Ishikawa (cell line): ENCODE measurements around the gene MILR1.

Experiments
- CEBPB ChIP-seq: IDR thresholded peaks from 2 replicates; pipeline ENCODE4 v1.6.1; 2012
- CREB1 ChIP-seq: IDR thresholded peaks from 2 replicates; pipeline ENCODE4 v1.6.1; 2012; ENCODE audit warnings: low read depth
- EGR1 ChIP-seq: IDR thresholded peaks from 2 replicates; pipeline ENCODE4 v1.6.1; 2012
- EP300 ChIP-seq: IDR thresholded peaks from 2 replicates; pipeline ENCODE4 v1.6.1; 2012; ENCODE audit warnings: borderline replicate concordance
- FOXM1 ChIP-seq: IDR thresholded peaks from 2 replicates; pipeline ENCODE4 v1.6.1; 2012; ENCODE audit warnings: low read depth, borderline replicate concordance
- NFIC ChIP-seq: IDR thresholded peaks from 2 replicates; pipeline ENCODE4 v1.6.1; 2012
- RAD21 ChIP-seq: IDR thresholded peaks from 2 replicates; pipeline ENCODE4 v1.6.1; 2012; ENCODE audit warnings: low read depth
- REST ChIP-seq: IDR thresholded peaks from 2 replicates; pipeline ENCODE4 v1.6.1; 2012; ENCODE audit warnings: low read depth, mild to moderate bottlenecking
- TAF1 ChIP-seq: IDR thresholded peaks from 2 replicates; pipeline ENCODE4 v1.6.1; 2012; ENCODE audit warnings: low read depth, mild to moderate bottlenecking
- TCF12 ChIP-seq: IDR thresholded peaks from 2 replicates; pipeline ENCODE4 v1.6.1; 2012; ENCODE audit warnings: low read depth
- TEAD4 ChIP-seq: IDR thresholded peaks from 2 replicates; pipeline ENCODE4 v1.6.1; 2012
- YY1 ChIP-seq: IDR thresholded peaks from 2 replicates; pipeline ENCODE4 v1.6.1; 2012; ENCODE audit warnings: low read depth
- ZBTB7A ChIP-seq: IDR thresholded peaks from 2 replicates; pipeline ENCODE4 v1.6.1; 2012; ENCODE audit warnings: low read depth
- TF ChIP-seq, protein P1 (sequence below): IDR thresholded peaks from 2 replicates; pipeline ENCODE4 v1.6.1; 2012
- TF ChIP-seq, protein P2 (sequence below): IDR thresholded peaks from 2 replicates; pipeline ENCODE4 v1.6.1; 2012

The MILR1 gene

GRCh38 chr17:64442541-64442971 is 6.4 kb upstream of the MILR1 start:
- no peak for TF ChIP-seq TEAD4
- TF ChIP-seq, protein P1, sequence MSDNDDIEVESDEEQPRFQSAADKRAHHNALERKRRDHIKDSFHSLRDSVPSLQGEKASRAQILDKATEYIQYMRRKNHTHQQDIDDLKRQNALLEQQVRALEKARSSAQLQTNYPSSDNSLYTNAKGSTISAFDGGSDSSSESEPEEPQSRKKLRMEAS = no peak
- no peak for TF ChIP-seq FOXM1
- TF ChIP-seq ZBTB7A = no peak
- no peak for TF ChIP-seq EGR1
- TF ChIP-seq YY1 = no peak
- TF ChIP-seq REST = no peak
- no peak for TF ChIP-seq TCF12
- no peak for TF ChIP-seq EP300
- TF ChIP-seq CEBPB = no peak

DNA sequence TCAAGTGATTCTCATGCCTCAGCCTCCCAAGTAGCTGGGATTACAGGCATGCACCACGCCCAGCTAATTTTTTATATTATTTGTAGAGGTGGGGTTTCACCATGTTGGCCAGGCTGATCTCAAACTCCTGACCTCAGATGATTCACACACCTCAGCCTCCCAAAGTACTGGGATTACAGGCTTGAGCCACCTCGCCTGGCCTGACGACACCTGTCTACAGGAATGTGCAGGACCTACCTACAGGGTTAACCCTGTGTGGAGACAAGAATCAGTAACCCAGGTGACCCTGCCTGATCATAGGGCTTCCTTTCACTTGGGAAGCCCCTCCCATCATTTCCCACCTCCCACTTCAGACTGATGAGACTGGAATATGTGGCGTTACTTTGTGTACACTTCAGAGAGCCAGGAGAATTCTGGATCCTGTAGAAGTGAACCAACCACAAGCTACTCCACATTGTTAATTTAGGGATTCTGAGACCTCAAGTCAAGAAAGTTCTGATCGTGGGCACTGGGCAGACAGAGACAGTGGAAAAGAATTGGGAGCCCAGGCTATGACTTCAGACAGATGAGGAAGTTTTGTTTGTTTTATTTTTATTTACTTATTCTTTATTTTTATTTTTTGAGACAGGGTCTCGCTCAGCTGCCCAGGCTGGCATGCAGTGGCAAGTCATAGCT is 5.7 kb upstream of the MILR1 start:
- no peak for TF ChIP-seq EP300
- no peak for TF ChIP-seq EGR1
- no peak for TF ChIP-seq TCF12
- no peak for TF ChIP-seq TAF1
- no peak for TF ChIP-seq CREB1
- no peak for TF ChIP-seq REST
- TF ChIP-seq CEBPB = no peak
- TF ChIP-seq, protein P2, sequence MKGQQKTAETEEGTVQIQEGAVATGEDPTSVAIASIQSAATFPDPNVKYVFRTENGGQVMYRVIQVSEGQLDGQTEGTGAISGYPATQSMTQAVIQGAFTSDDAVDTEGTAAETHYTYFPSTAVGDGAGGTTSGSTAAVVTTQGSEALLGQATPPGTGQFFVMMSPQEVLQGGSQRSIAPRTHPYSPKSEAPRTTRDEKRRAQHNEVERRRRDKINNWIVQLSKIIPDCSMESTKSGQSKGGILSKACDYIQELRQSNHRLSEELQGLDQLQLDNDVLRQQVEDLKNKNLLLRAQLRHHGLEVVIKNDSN = no peak
- no peak for TF ChIP-seq FOXM1
- TF ChIP-seq, protein P1 = no peak
- TF ChIP-seq NFIC = no peak
- TF ChIP-seq ZBTB7A = no peak
- TF ChIP-seq TEAD4 = no peak
- TF ChIP-seq YY1 = no peak

GRCh38 chr17:64447526-64447925 is 1.4 kb upstream of the MILR1 start:
- no peak for TF ChIP-seq ZBTB7A

GRCh38 chr17:64449545-64449944 is 630 bp downstream of the MILR1 start:
- no peak for TF ChIP-seq TAF1
- TF ChIP-seq CREB1 = no peak
- TF ChIP-seq FOXM1 = no peak
- TF ChIP-seq, protein P2 = no peak
- no peak for TF ChIP-seq TEAD4
- TF ChIP-seq TCF12 = no peak
- TF ChIP-seq ZBTB7A = no peak
- TF ChIP-seq CEBPB = no peak
- TF ChIP-seq REST = no peak
- TF ChIP-seq RAD21 = no peak
- TF ChIP-seq NFIC = no peak
- TF ChIP-seq, protein P1 = no peak
- no peak for TF ChIP-seq YY1
- TF ChIP-seq EGR1 = no peak
- TF ChIP-seq EP300 = no peak
